Neural progenitor cell (in vitro differentiated cells): ENCODE measurements around the gene FBLN1.

ENCODE experiments used
- EZH2 ChIP-seq: fragments of 200-600 bp; sonication (generic); IDR thresholded peaks from 2 replicates; pipeline ENCODE4 v1.6.1; 2017; ENCODE audit warnings: antibody characterized with exemption, mild to moderate bottlenecking, moderate library complexity
- EZH2phosphoT487 ChIP-seq: fragments of 200-600 bp; sonication (generic); IDR thresholded peaks from 2 replicates; pipeline ENCODE4 v1.6.1; 2017; ENCODE audit warnings: antibody characterized with exemption
- TF ChIP-seq, protein P1 (sequence below): fragments of 200-600 bp; sonication (generic); IDR thresholded peaks from 2 replicates; pipeline ENCODE4 v1.5.1; 2017; ENCODE audit warnings: antibody characterized with exemption, mild to moderate bottlenecking

DNA sequence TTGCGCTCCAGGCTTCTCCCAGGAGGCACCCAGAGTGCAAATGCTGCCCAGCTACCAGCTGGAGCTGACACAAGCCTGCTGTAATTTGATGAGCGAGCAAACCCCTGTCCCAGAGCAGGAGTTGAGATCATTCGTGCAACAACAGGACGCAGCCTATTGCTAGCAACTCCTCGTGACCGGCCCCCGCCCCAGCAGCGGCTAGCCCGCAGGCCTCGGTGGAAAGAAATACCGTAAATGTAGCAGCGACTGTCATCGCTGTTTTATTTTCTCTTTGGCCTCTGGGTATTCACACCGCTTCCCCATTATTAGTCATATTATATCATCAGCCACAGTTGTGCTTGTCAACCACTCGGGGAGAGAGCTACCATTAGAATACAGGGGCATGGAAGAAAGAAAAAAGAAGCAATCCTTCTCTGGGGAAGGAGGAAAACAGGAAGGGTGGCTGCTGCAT is 109.8 kb downstream of the FBLN1 start:
- TF ChIP-seq, protein P1, sequence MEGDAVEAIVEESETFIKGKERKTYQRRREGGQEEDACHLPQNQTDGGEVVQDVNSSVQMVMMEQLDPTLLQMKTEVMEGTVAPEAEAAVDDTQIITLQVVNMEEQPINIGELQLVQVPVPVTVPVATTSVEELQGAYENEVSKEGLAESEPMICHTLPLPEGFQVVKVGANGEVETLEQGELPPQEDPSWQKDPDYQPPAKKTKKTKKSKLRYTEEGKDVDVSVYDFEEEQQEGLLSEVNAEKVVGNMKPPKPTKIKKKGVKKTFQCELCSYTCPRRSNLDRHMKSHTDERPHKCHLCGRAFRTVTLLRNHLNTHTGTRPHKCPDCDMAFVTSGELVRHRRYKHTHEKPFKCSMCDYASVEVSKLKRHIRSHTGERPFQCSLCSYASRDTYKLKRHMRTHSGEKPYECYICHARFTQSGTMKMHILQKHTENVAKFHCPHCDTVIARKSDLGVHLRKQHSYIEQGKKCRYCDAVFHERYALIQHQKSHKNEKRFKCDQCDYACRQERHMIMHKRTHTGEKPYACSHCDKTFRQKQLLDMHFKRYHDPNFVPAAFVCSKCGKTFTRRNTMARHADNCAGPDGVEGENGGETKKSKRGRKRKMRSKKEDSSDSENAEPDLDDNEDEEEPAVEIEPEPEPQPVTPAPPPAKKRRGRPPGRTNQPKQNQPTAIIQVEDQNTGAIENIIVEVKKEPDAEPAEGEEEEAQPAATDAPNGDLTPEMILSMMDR: no peak
- TF ChIP-seq EZH2phosphoT487 (no peak), EZH2 (no peak)
